Measurements from ENCODE around the gene CDH4.

- TF ChIP-seq, protein P1, sequence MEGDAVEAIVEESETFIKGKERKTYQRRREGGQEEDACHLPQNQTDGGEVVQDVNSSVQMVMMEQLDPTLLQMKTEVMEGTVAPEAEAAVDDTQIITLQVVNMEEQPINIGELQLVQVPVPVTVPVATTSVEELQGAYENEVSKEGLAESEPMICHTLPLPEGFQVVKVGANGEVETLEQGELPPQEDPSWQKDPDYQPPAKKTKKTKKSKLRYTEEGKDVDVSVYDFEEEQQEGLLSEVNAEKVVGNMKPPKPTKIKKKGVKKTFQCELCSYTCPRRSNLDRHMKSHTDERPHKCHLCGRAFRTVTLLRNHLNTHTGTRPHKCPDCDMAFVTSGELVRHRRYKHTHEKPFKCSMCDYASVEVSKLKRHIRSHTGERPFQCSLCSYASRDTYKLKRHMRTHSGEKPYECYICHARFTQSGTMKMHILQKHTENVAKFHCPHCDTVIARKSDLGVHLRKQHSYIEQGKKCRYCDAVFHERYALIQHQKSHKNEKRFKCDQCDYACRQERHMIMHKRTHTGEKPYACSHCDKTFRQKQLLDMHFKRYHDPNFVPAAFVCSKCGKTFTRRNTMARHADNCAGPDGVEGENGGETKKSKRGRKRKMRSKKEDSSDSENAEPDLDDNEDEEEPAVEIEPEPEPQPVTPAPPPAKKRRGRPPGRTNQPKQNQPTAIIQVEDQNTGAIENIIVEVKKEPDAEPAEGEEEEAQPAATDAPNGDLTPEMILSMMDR (IDR thresholded peaks at IDR 0.05), result no peak
- TF ChIP-seq EP300 (IDR thresholded peaks at IDR 0.05), result no peak
- TF ChIP-seq POLR2A (IDR thresholded peaks at IDR 0.05), result no peak
Measured at GRCh38 chr20:61954276-61955021, 702.4 kb downstream of the CDH4 start.

Measured in upper lobe of left lung (tissue), 4 donors.